GM04504 (cell line): ENCODE measurements around the gene NANOS2.

ENCODE experiments used
- DNase-seq: peaks from one replicate; pipeline ENCODE4 v3.0.0-alpha.2; 2012; ENCODE audit warnings: low read depth

The NANOS2 gene

DNA sequence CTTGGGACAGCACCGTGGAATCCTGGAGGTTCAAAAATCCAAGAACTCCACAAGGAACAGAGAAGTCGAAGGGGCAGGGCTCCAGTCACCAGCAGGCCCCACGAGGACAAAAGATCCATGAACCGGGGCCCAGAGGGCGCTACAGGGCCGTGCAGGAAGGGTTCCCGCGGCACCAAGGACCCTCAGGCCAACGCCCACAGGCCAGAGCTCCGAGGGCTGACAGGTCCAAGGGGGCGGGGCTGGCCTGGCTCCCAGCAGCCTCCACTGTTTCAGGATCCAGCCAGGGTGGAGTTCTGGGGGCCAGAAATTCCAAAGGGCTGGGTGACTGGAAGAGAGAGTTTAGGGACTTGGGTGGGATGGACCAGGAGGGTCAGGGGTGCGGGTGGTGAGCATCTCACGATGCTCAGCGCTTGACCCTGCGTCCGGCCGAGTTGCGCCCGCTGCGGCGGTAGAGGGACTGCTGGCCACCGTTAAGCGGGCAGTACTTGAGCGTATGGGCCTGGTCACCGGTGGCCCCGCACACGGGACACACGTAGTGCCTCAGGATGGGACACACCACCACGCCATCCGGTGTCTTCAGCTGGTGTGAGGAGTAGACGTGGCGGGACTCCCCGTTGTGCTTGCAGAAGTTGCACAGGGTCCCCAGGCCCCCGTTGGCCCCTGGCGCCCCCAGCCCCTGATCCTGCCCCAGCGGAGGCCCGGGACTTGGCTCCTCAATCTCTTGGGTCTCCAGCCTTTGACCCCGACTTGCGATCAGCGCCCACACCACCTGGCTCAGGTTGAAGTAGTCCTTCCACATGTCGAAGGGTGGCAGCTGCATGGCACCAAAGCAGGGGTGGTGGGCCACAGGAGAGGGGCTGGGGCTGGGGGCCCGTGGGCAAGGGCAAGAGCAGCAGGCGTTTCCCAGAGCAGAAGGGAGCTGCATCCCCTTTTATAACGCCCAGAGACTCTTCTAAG, at the start of gene NANOS2:
Gene NANOS2 (minus strand): TSS at position 905 of the 957 bp plus-strand sequence. CDS start 85 bp downstream, at position 820.
- DNase-seq = no peak

DNA sequence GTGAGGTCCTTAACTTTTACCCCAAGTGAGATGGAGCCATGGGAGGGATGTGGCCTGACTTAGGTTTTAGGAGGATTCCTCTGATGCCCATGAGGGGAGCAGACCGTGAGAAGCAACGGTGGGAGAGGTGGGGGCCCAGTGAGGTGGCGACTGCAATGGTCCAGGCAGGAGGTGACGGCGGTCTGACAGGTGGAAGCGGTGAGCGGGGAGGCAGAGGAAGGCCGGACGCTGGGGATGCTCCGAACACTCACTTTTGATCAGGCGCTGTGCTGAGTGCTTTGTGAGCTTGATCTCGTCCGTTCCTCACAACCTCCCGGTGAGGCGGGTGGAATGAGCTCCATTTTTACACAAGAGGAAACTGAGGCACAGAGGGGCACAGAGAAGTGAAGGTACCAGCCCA, 47.4 kb upstream of the NANOS2 start:
- DNase-seq = no peak

DNA sequence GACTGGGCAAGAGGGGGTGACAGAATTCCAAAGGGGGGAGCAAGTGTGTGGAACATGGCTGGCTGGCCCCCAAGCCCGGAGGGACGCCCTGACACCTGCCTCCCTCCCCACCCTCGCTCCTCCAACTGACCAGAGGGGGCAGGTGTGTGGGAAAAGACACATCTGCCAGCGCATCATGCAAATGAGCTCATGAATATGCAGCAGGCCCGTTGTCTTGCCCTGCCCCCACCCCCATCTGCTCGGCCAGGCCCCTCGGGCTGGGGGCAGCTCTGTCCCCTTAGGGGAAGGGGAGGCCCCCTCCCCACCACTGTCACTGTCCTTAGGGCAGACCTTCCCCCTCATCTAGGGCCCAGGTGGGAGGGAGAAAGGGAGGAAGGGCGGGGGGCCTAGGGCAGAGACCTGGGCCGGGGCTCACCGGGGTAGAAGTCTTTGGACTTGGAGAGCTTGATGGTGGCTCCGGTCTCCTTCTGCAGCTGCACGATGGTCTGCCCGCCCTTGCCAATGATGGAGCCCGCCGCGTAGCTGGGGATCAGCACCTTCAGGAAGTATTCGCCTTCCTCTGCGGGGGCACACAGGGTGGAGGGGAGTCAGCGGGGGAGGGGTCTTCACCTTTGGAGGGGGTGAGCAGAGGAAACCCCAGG, 46.1 kb upstream of the NANOS2 start:
- no peak for DNase-seq

DNA sequence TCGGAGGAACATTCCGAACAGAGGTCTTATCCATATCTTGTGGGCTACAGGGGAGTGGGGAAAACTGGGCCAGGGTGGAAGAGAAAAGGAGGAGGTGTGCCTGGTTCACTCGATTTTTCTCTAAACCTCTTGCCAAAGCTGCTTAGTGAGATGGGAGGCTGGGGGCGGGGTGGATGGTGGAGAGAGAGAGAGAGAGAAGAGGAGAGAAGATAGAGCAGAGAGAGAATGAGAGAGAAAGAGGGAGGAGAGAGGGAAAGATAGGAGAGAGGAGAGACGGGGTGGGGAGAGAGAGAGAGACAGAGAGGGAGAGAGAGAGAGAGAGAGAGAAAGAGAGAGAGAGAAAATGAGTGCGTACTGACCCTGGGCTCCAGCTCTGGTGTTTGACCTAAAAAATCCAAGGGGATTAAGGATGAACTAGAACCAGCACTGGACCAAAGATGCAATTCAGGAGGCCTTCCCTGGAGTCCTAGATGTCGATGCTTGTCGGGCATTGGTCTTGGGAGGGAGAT, 45.0 kb upstream of the NANOS2 start:
- no peak for DNase-seq

DNA sequence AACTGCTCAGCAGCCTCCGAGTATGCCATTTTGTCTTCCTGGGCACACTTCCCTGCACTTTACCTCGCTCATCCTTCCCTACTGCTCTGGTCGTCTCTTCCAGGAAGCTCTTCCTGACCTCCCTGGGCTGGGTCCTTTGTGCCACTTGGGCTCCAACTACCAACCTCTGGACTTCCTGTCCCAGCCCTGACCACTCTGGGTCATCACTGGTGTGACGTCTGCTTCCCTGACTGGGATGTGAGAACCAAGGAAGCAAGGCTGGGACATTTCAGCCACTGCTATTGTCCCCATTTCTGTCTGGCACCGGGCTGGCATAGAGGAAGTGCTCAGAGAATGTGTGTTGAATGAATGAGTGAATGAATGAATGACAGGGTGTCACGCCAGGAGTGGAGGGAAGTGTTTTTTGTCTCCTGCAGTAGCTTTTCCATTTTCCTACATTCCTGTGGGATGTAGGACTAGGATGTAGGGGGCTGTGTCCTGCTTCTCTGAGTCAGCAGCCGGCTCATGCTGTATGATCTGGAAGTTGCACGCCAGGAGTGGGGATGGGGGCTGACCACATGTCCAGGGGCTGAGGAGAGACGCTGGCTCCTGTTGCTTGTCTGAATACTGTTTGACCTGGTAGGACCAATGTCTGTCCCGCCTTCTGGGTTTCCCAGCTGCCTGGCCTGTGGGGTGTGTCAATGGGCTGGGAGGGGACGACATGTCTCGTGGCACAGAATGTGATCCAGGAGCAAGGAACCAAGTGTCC, 44.4 kb upstream of the NANOS2 start:
- DNase-seq = no peak

DNA sequence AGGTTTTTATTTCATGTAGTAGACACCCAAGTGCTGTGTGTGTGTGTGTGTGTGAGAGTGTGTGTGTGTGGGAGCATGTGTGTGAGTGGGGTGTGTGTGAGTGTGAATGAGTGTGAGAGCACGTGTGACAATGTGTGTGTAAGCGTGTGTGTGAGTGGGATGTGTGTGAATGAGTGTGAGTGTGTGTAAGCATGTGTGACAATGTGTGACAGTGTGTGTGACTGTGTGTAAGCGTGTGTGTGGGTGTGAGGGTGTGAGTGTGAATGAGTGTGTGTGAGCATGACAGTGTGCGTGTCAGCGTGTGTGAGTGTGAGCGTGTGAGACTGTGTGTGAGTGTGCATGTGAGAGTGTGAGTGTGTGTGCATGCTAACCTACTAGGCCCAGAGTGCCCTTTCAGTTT, 43.7 kb upstream of the NANOS2 start:
- no peak for DNase-seq

DNA sequence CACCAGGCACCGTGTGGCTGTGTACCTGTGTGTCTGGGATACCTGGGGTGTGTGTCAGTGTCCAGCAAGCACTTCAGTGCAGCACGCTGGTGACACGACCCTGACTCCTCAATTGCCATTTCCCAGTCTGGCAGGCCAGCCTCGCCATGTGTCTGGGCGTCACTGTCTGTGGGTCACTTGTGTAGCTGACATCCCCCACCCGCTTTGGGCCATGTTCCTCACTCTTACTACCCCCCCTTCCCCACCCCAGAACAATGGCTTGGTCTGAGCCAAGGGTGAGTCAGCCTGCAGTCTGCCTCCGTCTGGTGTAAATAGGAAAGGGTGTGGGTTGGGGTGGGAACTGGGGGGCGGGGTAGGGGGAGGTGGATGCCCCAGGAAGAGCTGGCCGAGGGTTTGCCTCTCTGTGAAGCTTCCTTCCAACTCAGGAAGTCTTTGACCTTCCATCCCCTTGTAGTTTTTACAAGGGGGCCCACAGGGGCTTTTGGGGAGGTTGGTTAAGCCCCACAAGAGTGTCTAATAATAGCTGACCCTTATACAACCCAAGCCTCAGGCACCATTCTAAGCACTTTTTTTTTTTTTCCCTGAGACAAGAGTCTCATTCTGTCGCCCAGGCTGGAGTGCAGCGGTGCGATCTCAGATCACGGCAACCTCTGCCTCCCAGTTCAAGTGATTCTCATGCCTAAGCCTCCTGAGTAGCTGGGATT, 41.5 kb upstream of the NANOS2 start:
- no peak for DNase-seq

DNA sequence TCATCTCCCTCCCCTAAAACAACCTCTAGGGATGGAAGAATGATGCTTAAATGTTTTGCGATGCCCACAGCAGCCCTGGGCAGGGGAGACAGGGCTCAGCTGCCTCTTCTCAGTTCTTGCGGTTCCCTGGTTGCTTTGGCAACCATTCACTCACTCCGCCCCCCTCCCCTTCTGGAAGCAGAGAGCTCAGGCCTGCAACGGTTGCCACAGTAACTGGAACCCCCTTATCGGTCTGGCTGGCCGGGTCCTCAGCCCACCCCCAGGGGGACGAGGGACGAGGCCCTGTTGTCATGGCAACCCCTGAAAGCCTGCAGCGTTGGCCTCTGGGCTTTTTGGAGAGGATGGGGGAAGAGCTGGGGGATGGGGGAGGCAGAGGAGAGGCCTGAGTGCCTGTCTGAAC, 39.6 kb upstream of the NANOS2 start:
- DNase-seq = no peak

DNA sequence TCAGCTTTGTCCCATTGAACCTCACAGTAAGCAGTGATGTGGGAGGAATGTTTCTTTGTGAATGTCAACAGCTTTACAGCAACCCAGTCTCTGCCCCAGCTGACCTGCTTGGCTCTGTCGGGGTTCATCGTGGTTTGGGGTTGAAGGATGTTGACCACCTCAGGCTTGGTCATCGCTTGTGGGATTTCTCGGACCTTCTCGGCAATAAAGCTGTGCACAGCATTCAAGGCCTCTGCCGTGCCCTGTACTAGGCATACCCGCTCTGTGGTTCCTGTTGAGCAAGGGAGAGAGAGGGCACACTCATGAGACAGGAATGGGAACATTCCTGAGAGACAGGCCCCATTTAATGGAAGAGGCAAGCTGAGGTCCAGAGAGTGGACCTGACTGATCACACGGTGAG, 39.1 kb upstream of the NANOS2 start:
- no peak for DNase-seq

DNA sequence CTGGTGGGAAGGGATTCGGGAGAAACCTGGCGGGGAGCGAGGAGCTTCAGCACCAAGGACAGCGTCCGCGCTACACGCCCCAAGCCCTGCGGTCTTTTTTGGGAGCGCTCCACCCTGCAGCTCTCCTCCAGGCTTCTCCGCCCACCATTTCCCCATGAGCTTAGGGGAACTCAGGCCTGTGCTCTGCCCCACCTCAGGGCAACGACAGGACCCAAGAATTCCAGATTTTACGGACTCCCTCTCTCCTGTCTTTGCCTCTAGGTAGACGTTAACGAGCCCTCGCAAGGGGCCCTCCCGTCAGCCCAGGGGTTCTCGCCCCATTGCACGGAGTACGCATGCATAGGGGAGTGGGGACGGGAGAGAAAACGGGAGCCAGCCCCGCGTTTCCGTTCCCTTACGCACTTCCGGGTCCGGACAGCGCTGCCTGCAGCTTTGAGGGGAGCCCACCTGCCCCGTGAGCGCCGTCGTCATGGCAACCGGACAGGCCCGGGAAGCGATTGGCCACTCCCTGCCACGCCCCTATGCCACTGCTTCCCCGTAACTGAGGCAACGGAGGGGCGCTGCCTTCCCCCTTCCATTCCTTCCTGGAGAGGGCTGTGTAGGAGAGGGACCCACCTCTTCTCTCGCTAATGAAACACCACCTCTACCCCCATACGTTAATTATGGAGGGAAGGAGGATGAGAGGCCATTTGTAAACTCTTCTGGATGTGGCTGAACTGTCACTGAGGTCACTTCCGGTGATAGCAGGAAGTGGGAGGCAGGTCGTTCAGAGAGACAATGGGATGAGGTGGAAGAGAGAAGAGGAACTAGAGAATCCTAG, 38.3 kb upstream of the NANOS2 start:
- peak; percentile 15 for DNase-seq

DNA sequence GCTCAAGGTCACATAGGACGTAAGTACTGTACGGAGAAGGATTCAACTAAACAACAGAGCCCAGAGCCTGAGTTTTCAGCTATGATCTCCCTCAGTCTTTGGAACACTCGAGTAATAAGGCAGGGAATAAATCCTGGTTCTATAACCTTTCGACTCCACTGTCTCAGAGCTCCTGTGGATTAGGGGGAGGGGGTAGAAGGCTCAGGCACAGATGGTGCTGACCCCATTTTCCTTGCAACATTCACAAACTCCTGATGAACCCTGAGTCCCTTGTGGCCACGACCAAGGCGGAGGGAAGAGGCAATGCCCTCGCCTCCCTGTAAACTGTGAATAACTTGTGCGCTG, 37.7 kb upstream of the NANOS2 start:
- no peak for DNase-seq

DNA sequence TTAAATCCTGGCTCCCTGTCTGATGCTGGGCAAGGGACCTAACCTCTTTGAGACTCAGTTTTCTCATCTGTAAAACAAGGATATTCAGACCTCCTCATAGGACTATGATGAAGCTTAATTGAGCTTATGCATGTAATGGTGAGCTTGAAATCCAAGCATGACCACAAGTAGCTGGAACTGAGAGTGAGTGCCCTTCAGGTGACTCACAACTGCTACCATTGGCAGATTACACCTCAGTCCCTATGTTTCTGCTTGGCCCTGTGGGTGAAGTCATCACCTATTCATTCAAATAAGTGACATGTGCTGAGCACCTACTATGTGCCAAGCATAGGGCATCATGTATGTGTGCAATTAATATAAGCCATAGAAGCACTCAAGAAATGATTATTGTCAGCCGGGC, 33.3 kb upstream of the NANOS2 start:
- DNase-seq = no peak

DNA sequence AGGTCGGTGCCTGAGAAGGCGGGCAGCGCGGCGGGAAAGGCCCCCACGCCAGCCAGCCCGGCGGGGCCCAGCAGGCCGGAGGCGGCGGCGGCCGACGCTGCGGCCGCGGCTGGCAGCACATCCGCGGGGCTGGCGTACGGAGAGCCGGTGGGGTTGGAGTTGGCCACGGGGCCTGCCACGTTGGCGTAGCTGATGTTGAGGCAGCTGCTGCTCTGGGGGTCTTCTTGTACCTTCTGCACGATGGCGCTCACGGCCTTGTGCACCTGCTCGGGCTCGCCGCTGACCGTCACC, 25.9 kb upstream of the NANOS2 start:
- no peak for DNase-seq

DNA sequence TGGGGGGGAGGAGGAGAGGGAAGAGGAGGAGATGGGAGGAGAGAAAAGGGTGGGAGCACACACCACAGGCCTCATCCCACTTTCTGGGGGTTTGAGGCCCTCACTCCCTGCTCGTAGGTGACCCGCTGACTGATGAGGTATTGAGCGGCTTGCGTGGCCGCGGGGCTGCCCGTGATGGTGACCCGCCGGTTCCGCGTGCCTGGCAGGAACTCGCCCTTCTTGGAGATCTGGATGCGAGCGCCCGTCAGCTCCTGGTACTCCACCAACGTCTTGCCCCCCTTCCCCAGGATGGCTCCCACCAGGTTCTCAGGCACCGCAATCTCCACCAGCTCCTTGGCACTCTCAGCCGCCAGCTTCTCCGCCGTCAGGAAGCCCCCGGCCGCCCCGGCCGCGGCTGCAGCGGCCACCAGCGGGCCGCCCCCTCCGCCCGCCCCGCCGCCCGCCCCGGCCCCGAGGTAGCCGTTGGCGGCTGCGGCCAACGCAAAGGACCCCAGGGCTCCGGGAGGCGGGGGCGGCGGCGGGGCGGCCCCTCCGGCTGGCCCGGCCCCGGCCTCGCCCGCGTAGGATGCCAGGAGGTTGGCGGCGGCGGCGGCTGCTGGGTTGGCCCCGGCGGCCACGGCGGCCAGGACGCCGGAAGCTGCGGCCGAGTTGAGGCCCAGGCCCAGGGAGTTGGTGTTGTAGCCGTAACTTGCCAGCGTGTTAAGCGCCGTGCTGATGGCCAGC, 25.4 kb upstream of the NANOS2 start:
- no peak for DNase-seq

DNA sequence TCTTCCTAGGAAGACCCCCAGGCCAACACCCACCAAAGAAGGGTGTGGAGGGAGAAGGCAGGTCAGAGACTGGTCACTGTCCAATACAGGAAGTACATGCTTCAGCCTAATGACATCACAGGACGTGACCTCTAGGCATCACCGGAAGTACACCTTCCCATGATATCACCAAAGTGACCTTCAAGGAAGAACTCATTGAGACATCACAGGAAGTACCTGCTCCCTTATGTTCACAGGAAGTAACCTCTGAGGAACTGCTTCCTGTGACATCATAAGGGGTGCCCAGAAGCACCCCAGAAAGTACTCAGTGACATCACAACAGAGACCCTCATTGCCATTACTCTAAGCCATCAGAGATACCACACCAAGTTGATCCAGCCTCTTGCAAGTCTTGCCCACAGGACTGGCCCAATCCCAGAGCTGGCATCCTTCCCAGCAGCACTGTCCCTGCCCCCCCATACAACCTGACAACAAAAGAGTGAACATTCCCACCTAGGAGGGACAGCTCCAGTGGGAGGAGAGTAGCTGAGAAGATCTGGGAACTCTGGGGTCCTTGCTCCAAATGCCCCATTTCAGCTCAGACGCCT, 24.2 kb upstream of the NANOS2 start:
- DNase-seq = no peak

DNA sequence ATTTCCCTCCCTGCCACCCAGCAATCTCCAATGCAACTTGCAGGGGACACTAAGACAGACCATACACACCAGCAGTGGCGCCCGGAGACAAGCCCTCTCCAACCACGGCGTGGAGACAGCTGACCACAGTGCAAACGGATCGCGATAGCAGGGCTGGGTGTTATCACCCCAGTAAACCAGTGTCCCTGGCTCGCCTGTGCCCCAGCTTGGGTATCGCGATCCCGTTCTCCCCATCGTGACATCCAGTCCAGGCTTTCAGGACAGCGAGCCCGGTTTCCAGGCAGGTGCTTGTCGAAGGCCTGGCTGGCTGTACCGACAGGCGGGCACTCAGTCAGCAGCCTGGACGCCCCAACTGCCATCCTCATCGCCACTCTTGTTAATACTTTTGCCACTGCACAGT, 20.7 kb upstream of the NANOS2 start:
- DNase-seq = no peak

DNA sequence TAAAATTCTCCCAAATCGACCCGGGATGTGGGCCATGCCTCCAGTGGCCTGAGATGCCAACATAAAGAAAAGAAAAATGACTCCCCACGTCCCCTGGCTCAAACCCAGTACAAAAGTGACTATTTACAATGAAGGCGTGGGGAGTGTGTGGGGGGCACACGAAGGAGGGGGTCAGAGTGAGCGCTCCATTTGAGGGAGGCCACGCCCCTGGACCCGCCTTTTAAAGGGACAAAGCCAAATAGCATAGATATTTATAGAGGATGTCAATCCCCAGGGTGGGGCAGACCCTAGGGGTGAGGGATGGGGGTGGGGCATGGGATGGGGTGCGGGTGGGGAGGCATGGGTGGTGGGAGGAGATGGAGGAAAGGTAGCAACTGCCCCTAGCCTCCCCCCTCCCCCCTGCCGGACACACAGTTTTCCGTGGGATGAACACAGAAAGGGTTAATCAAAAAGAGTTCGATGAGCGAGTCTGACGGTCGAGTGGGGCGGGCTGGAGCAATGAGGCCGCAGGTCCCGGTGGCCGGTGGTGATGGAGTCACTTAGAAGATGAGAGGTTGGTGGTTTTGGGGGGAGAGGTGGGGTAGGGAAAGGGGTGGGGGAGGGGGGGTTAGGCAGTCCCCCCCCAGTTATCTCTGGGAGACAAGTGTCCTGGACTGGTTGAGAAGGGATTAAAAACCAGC, 20.1 kb upstream of the NANOS2 start:
- no peak for DNase-seq

DNA sequence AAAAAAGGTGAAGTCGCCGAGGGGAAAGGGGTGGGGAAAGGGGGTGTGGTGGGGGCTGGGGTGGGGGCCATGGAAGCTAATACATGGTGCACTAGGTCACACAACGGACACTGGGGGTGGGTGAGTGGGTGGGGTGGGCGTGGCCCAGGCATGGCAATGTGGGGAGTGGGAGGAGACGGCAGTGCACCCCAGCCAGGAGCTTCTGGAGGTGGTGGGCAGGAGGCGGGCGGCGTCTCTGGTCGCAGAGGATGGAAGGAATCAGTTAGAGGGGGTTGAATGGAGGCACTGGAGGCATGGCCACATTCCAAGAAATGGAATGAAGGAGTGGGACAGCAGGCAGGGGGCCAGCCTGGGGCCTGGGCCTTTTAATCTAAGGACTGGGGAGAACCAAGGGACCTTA, 19.2 kb upstream of the NANOS2 start:
- no peak for DNase-seq

DNA sequence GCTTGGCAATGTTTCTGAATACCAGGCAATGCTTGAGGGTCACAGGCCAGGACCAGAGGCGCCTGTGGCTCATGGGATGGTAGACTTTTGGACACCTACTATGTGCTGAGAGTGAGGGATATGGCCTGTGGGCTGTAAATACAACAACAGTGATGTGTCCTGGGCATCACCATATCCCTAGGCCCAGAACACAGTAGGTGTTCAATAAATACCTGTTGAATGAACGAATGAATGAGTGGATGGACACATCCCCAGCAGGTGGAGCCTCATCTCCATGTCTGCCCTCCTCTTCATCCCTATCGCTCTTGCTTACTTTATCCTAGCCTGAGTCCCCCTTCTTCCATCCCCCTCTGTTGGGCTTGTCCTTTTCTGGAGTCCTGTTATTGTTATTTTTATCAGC, 16.5 kb upstream of the NANOS2 start:
- no peak for DNase-seq

DNA sequence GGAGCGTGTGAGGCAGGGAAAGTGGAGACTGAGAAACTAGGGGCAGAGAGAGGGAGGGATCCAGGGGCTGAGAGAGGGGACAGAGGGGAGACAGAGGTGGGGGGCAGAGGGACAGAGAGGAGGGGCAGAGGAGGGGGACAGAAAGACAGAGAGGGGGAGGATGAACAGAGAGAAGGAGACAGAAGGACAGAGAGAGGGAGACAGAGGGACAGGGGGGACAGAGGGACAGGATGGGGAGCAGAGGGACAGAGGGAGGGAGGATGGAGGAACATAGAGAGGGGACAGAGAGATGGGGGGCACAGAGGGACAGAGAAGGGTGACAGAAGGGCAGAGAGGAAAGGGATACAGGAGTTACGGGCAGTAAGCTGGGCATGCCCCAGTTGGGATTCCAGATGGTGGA, 14.7 kb upstream of the NANOS2 start:
- DNase-seq = no peak
